Measurements from ENCODE around the gene IRS1.
"Not testable (repeated sequence)": the region's sequence is repeated elsewhere in the genome, so short reads cannot be mapped to it uniquely, and the experiment has no call there.

Gene IRS1, protein sequence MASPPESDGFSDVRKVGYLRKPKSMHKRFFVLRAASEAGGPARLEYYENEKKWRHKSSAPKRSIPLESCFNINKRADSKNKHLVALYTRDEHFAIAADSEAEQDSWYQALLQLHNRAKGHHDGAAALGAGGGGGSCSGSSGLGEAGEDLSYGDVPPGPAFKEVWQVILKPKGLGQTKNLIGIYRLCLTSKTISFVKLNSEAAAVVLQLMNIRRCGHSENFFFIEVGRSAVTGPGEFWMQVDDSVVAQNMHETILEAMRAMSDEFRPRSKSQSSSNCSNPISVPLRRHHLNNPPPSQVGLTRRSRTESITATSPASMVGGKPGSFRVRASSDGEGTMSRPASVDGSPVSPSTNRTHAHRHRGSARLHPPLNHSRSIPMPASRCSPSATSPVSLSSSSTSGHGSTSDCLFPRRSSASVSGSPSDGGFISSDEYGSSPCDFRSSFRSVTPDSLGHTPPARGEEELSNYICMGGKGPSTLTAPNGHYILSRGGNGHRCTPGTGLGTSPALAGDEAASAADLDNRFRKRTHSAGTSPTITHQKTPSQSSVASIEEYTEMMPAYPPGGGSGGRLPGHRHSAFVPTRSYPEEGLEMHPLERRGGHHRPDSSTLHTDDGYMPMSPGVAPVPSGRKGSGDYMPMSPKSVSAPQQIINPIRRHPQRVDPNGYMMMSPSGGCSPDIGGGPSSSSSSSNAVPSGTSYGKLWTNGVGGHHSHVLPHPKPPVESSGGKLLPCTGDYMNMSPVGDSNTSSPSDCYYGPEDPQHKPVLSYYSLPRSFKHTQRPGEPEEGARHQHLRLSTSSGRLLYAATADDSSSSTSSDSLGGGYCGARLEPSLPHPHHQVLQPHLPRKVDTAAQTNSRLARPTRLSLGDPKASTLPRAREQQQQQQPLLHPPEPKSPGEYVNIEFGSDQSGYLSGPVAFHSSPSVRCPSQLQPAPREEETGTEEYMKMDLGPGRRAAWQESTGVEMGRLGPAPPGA (N-terminal part only)

DNA sequence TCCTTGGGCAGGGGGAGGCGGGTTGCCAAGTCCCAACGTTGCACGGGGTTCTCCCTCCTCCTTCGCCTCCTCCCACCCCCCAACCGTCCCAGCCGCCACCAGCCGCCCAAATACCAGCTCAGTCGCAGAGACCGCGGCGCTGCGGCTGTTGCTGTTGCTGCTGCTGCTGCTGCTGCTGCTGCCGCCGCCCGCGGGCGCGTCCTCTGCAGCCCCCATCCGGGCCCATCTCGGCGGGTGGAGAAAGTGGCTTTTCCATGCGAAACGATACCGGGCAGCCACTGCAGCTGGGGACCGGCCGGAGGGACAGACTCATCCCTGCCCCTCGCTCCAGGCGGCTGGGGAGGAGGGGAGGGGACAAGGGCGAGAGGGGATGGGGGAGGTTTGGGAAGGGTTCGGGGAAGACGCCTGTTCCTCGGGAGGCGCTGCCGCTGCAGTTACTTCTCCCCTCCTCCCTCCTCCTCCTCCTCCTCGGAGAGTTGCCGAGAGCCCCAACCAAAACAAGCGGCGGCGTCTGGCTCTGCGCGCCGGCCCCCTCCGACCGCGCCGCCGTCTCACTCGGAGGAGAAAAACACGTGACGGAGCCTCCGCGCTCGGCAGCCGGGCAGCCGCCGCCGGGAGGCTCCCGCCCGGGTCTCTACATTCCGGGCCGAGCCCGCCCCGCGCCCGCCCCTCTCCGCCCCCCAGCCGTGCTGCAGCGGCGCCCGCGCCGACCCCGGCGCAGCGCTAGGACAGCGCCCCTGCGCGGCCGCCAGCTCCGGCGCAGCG is at the start of gene IRS1:
TSS of gene IRS1 (minus strand) at position 610 of the 765 bp plus-strand sequence. CDS start 1,082 bp downstream, outside the sequence.
- peak; percentile 27 for DNase-seq

GRCh38 chr2:226849349-226849748 is 49.7 kb upstream of the IRS1 start:
- no peak for DNase-seq

GRCh38 chr2:226847511-226847910 is 47.9 kb upstream of the IRS1 start:
- no peak for DNase-seq

GRCh38 chr2:226847090-226847489 is 47.5 kb upstream of the IRS1 start:
- no peak for DNase-seq

- no peak for DNase-seq
Observed at GRCh38 chr2:226845386-226846116, 45.9 kb upstream of the IRS1 start.

GRCh38 chr2:226843001-226843400 is 43.4 kb upstream of the IRS1 start:
- not testable (repeated sequence) for DNase-seq

GRCh38 chr2:226839951-226840350 is 40.3 kb upstream of the IRS1 start:
- DNase-seq = no peak

DNA sequence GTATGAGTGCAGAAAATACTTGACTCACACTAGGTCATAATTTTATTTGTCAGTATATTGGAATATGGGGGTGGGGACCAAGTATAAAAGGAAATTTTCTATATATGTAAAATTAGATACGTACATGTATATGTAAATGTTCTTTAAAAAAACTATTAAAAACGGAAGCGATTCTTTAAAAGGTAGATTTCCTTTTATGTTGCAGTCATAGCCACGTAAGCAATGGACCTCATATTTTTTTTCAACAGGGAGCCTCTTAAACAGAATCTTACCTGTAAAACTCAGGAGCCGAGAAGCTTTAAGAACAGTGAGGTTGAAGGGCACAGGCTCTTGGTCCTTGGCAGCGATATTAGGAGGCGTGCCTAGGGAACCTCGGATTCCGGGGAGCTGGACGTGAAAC is 39.5 kb upstream of the IRS1 start:
- DNase-seq = no peak

- DNase-seq = no peak
Observed at GRCh38 chr2:226838722-226839121, 39.1 kb upstream of the IRS1 start.

GRCh38 chr2:226837787-226838603 is 38.4 kb upstream of the IRS1 start:
- DNase-seq = no peak

GRCh38 chr2:226837334-226837733 is 37.7 kb upstream of the IRS1 start:
- no peak for DNase-seq

- DNase-seq = no peak
Observed at GRCh38 chr2:226836548-226836885, 36.9 kb upstream of the IRS1 start.

GRCh38 chr2:226835796-226836547 is 36.4 kb upstream of the IRS1 start, which contains the start of gene RHBDD1:
Gene RHBDD1 (plus strand): TSS chr2:226836054. CDS start chr2:226864694, 28,640 bp downstream.
- peak; percentile 86 for DNase-seq

DNA sequence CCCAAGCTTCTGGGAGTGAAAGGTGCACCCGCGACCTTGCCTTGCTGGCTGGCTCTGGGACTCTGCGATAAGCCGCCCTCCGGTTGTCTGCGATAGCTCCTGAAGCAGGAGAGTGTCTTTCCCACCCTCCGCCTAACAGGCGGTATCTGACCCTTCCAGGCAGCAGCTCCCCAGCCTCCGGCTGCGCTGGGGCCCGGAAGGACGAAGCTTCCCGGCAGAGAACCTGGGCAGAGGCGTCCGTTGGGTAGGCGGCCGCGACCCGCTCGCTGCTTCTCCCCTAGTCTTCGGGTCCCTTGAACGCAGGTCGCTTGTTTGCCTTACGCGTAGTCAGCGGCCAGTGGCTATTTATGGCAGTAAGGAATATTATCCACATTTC is 35.8 kb upstream of the IRS1 start:
- no peak for DNase-seq

GRCh38 chr2:226834880-226835279 is 35.3 kb upstream of the IRS1 start:
- DNase-seq = not testable (repeated sequence)

DNA sequence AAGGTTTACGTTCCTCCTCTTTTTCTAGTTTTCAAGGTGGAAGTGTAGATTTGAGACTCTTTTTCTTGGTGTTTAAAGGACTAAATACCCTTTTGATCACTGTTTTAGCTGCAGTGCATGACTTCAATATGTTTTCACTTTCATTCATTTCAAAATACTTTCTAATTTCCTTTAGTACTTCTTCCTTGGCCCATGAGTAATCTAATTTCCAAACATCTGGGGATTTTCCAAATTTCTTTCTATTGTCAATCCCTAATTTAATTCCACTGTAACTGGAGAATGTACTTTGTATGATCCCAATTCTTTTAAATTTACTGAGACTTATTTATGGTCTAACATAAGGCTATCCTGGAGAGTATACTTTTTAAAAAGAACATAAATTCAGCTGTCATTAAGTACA is 32.4 kb upstream of the IRS1 start:
- no peak for DNase-seq

DNA sequence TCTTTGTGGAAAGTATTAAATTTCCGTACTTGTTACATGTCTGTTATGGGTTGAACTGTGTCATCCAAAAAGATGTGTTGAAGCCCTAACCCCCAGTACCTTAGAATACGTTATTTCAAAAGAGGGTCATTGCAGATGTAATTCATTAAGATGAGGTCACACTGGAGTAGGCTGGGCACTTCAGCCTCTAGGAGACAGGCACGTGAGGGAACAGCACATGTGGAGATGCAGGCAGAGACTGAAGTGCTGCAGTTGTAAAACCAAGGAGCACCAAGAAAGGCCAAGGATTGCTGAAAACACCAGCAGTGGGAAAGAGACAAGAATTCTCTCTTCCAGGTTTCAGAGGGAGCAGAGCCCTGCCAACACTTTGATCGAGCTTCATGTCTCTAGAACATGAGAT is 31.6 kb upstream of the IRS1 start:
- no peak for DNase-seq

GRCh38 chr2:226829721-226830631 is 30.4 kb upstream of the IRS1 start:
- no peak for DNase-seq

- no peak for DNase-seq
Observed at GRCh38 chr2:226828191-226828590, 28.6 kb upstream of the IRS1 start.

All from NCI-H1048 (cell line).